ENCODE data around the gene PLLP.

Gene PLLP

GRCh38 chr16:57303021-57303909 lies 18.8 kb upstream of the PLLP start:
- DNase-seq = no peak

- peak in 5 of 51 donors; percentile 23 to 69 (median 55) for DNase-seq
Observed at GRCh38 chr16:57301126-57301817, 16.8 kb upstream of the PLLP start.

GRCh38 chr16:57300387-57301125 lies 16.1 kb upstream of the PLLP start:
- DNase-seq = peak; percentile 71 to 100 (median 98)

GRCh38 chr16:57299719-57300386 lies 15.4 kb upstream of the PLLP start:
- DNase-seq = peak; percentile 25 to 93 (median 72)

GRCh38 chr16:57299009-57299718 lies 14.7 kb upstream of the PLLP start:
- peak in 3 of 51 donors; percentile 54 to 67 (median 59) for DNase-seq

- DNase-seq = no peak
Observed at GRCh38 chr16:57297856-57298255, 13.4 kb upstream of the PLLP start.

- peak in 11 of 51 donors; percentile 15 to 84 (median 39) for DNase-seq
Observed at GRCh38 chr16:57289391-57290257, 5.2 kb upstream of the PLLP start.

- DNase-seq = no peak
Observed at GRCh38 chr16:57285379-57285778, 907 bp upstream of the PLLP start.

- DNase-seq = no peak
Observed at GRCh38 chr16:57284952-57285363, 486 bp upstream of the PLLP start.

GRCh38 chr16:57283959-57284208 lies 588 bp downstream of the PLLP start:
- no peak for DNase-seq

- peak in 5 of 51 donors; percentile 33 to 68 (median 41) for DNase-seq
Observed at GRCh38 chr16:57283214-57283958, 1.1 kb downstream of the PLLP start.

- no peak for DNase-seq
Observed at GRCh38 chr16:57282510-57283213, 1.8 kb downstream of the PLLP start.

- no peak for DNase-seq
Observed at GRCh38 chr16:57281791-57282190, 2.7 kb downstream of the PLLP start.

GRCh38 chr16:57279780-57280638 lies 4.5 kb downstream of the PLLP start:
- DNase-seq = no peak

GRCh38 chr16:57278494-57278893 lies 6.0 kb downstream of the PLLP start:
- peak in 17 of 51 donors; percentile 17 to 63 (median 48) for DNase-seq

- DNase-seq = no peak
Observed at GRCh38 chr16:57277586-57277985, 6.9 kb downstream of the PLLP start.

- peak in 1 of 51 donors; percentile 25 for DNase-seq
Observed at GRCh38 chr16:57276596-57276995, 7.9 kb downstream of the PLLP start.
